Suprapubic skin (tissue), 4 donors: ENCODE measurements around the gene IL4R. TPM values are rescaled to one million over a fixed set of nuclear protein-coding genes. Genes with fewer than 3 reads are reported as not detected.

Source experiments
- DNase-seq, 2 donors: peaks; one replicate each; pipeline ENCODE4 v3.0.0-alpha.2; 2019; ENCODE audit warnings: low spot score in 2 of 2
- H3K27ac ChIP-seq: fragments of 200-600 bp; sonication (generic); one replicate; pipeline ENCODE4 v1.5.1; 2019
- H3K27me3 ChIP-seq: fragments of 200-600 bp; sonication (generic); one replicate; pipeline ENCODE4 v1.5.1; 2019
- H3K36me3 ChIP-seq: fragments of 200-600 bp; sonication (generic); one replicate; pipeline ENCODE4 v1.5.1; 2019
- H3K4me1 ChIP-seq: fragments of 200-600 bp; sonication (generic); one replicate; pipeline ENCODE4 v1.5.1; 2019
- H3K4me3 ChIP-seq: fragments of 200-600 bp; sonication (generic); one replicate; pipeline ENCODE4 v1.5.1; 2019; ENCODE audit warnings: mild to moderate bottlenecking
- H3K9me3 ChIP-seq: fragments of 200-600 bp; sonication (generic); one replicate; pipeline ENCODE4 v1.5.1; 2019
- CTCF ChIP-seq, 2 donors: fragments of 200-600 bp in 1 of 2; fragments of 450-650 bp in 1 of 2; sonication (generic) in 1 of 2; IDR thresholded peaks; one replicate each; pipeline ENCODE4 v1.5.1; 2016 to 2019; ENCODE audit warnings: antibody characterized with exemption in 2 of 2, mild to moderate bottlenecking in 1 of 2, moderate library complexity in 1 of 2
- EP300 ChIP-seq: sonication (generic); formaldehyde crosslinking; IDR thresholded peaks from one replicate; pipeline ENCODE4 v1.6.1; 2017; ENCODE audit warnings: antibody characterized with exemption
- POLR2A ChIP-seq, 2 donors: fragments of 450-650 bp; IDR thresholded peaks; one replicate each; pipeline ENCODE4 v1.6.1; 2017; ENCODE audit warnings: antibody characterized with exemption in 2 of 2, mild to moderate bottlenecking in 2 of 2, moderate library complexity in 2 of 2
- POLR2AphosphoS5 ChIP-seq, 3 donors: sonication (generic); formaldehyde crosslinking; IDR thresholded peaks; one replicate each; pipeline ENCODE4 v1.6.1; 2017; ENCODE audit warnings: antibody characterized with exemption in 3 of 3
- WGBS: methylation state at CpG from one replicate; pipeline ENCODE4 v1.1.5; 2018; 5-methylcytosine and 5-hydroxymethylcytosine counted together
- total RNA-seq, 4 donors: library from RNA; depleted of rRNA; stranded (reverse); fragments of >200 nt; gene quantifications; one replicate each; pipeline ENCODE4 v1.1.0, GENCODE V29; 2016

IL4R gene
- total RNA-seq, 4 donors from 2014 or later, result 27.2 to 32.8 (median 30.5) TPM

- Histone ChIP-seq H3K4me1 (peaks cover 5% of the 10 kb centered on the region), H3K9me3 (no peaks in the 10 kb centered on the region), H3K36me3 (no peaks in the 10 kb centered on the region), H3K27me3 (no peaks in the 10 kb centered on the region), H3K4me3 (no peak overlapping the region), H3K27ac (no peak overlapping the region)
- 52% methylated on average over 4 of the region's 4 CpGs for WGBS
- no peak for DNase-seq
- TF ChIP-seq POLR2AphosphoS5 (IDR thresholded peaks at IDR 0.05), result no peak
- TF ChIP-seq EP300, result no peak
- no peak for TF ChIP-seq POLR2A (IDR thresholded peaks at IDR 0.05)
- no peak for TF ChIP-seq CTCF (IDR thresholded peaks at IDR 0.05)
These were observed 64.1 kb downstream of the IL4R start for GRCh38 chr16:27377666-27378485.

- 67% methylated on average over 11 of the region's 11 CpGs for WGBS
- Histone ChIP-seq H3K27ac (no peak overlapping the region), H3K9me3 (no peaks in the 10 kb centered on the region), H3K4me1 (peaks cover 5% of the 10 kb centered on the region), H3K36me3 (no peaks in the 10 kb centered on the region), H3K27me3 (no peaks in the 10 kb centered on the region), H3K4me3 (no peak overlapping the region)
- TF ChIP-seq POLR2AphosphoS5 (IDR thresholded peaks at IDR 0.05) (no peak), EP300 (no peak), POLR2A (IDR thresholded peaks at IDR 0.05) (no peak), CTCF (IDR thresholded peaks at IDR 0.05) (no peak)
- DNase-seq, result no peak
These were observed 65.2 kb downstream of the IL4R start for GRCh38 chr16:27378871-27379481.

- TF ChIP-seq EP300, result no peak
- TF ChIP-seq CTCF (IDR thresholded peaks at IDR 0.05), result no peak
- TF ChIP-seq POLR2AphosphoS5 (IDR thresholded peaks at IDR 0.05), result no peak
- TF ChIP-seq POLR2A (IDR thresholded peaks at IDR 0.05), result no peak
- Histone ChIP-seq H3K27me3 (no peaks in the 10 kb centered on the region), H3K9me3 (no peaks in the 10 kb centered on the region), H3K36me3 (no peaks in the 10 kb centered on the region), H3K27ac (no peak overlapping the region), H3K4me1 (no peaks in the 10 kb centered on the region), H3K4me3 (no peak overlapping the region)
- WGBS, result 98% methylated on average over 9 of the region's 9 CpGs
- DNase-seq, result peak in 1 of 2 donors; percentile 54
These were observed 66.1 kb downstream of the IL4R start for GRCh38 chr16:27379919-27380318.

- no peaks in the 10 kb centered on the region for H3K4me1 ChIP-seq
- TF ChIP-seq POLR2A (IDR thresholded peaks at IDR 0.05), result no peak
- TF ChIP-seq EP300, result no peak
- no peak for TF ChIP-seq POLR2AphosphoS5 (IDR thresholded peaks at IDR 0.05)
- TF ChIP-seq CTCF (IDR thresholded peaks at IDR 0.05), result no peak
- no peak for DNase-seq
- no peak overlapping the region for H3K27ac ChIP-seq
- H3K36me3 ChIP-seq, result no peaks in the 10 kb centered on the region
- H3K4me3 ChIP-seq, result no peak overlapping the region
- no peaks in the 10 kb centered on the region for H3K9me3 ChIP-seq
- no peaks in the 10 kb centered on the region for H3K27me3 ChIP-seq
These were observed 67.5 kb downstream of the IL4R start for GRCh38 chr16:27381236-27381635.
